ENCODE results near the gene PEF1. TPM values are rescaled to one million over a fixed set of nuclear protein-coding genes. Genes with fewer than 3 reads are reported as not detected.

Gene PEF1
- total RNA-seq, 2 experiments from 2014 or later, result 56.1 to 67.7 TPM

DNA sequence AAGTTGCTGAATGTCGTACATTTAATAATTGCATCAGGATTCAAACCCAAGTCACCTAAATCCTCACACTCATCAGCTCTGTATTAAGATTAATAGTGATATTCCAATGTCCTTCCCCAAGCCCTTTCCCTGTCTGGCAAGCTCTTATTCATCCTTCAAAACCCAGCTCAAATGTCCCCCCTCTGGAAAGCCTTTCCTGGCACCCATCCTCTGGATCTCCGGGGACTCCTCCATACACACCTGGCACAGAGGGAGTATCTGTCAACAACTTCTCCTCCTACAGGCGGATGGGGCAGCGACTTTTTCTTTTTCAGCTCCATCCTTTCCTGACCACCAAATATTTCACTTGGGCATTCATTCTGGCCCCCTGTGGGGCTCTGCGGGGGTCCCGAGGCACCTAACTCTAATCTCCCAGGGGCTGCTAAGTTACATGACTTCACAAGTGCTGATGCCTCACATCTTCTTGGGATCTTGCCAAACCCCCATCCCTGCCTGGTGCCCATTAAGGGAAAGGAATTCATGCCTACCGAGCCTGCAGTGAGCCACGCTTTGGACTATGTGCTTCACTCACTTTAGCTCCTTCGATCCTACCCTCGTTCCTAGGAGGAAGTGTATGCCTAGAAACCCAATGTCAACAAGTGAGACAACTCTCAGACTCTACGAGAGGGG lies 53.1 kb downstream of the PEF1 start:
- no TSS peak for BruUV-seq (replicated peaks)
- POLR2A ChIA-PET, result no interaction called here
- H3K9me2 ChIP-seq (ENCODE audit: insufficient read depth, low read length), result no peaks in the 10 kb centered on the region
- no peaks in the 10 kb centered on the region for H4K20me1 ChIP-seq (ENCODE audit: insufficient read depth, low read length)
- CTCF ChIA-PET (ENCODE audit: unreplicated experiment), result no interaction called here
- intact Hi-C loops (cut with micrococcal nuclease; ENCODE audit: unreplicated experiment), result no loop called here
- DNase-seq (ENCODE audit: low spot score), result no peak
- TF ChIP-seq CTCF (conservative IDR thresholded peaks at IDR 0.05; ENCODE audit: low read length) (no peak), EZH2phosphoT487 (IDR thresholded peaks at IDR 0.05; ENCODE audit: borderline replicate concordance, low read depth, low read length) (no peak)
- no peak overlapping the region for H2AFZ ChIP-seq (ENCODE audit: low read length)
- no peak overlapping the region for H3K4me3 ChIP-seq (ENCODE audit: low read depth, low read length, poor library complexity, severe bottlenecking)
- no peaks in the 10 kb centered on the region for H3K9me3 ChIP-seq (ENCODE audit: low read length)
- H3K36me3 ChIP-seq (ENCODE audit: insufficient read depth, low read length), result no peaks in the 10 kb centered on the region
- H3K79me2 ChIP-seq (ENCODE audit: insufficient read depth, low read depth, low read length), result no peaks in the 10 kb centered on the region
- H3K27ac ChIP-seq (ENCODE audit: low read depth, low read length, poor library complexity, severe bottlenecking), result no peak overlapping the region
- H3K4me1 ChIP-seq (ENCODE audit: insufficient read depth, low read length, poor library complexity, severe bottlenecking), result no peaks in the 10 kb centered on the region
- no peak overlapping the region for H3K4me2 ChIP-seq (ENCODE audit: low read length)

GRCh38 chr1:31588751-31589515 lies 55.7 kb downstream of the PEF1 start:
- TF ChIP-seq CTCF (conservative IDR thresholded peaks at IDR 0.05; ENCODE audit: low read length) (no peak), EZH2phosphoT487 (IDR thresholded peaks at IDR 0.05; ENCODE audit: borderline replicate concordance, low read depth, low read length) (no peak)
- H3K27ac ChIP-seq (ENCODE audit: low read depth, low read length, poor library complexity, severe bottlenecking), result no peak overlapping the region
- no peaks in the 10 kb centered on the region for H3K36me3 ChIP-seq (ENCODE audit: insufficient read depth, low read length)
- no peak overlapping the region for H2AFZ ChIP-seq (ENCODE audit: low read length)
- no TSS peak for BruUV-seq (replicated peaks)
- no peaks in the 10 kb centered on the region for H3K4me1 ChIP-seq (ENCODE audit: insufficient read depth, low read length, poor library complexity, severe bottlenecking)
- DNase-seq (ENCODE audit: low spot score), result no peak
- no peaks in the 10 kb centered on the region for H3K9me3 ChIP-seq (ENCODE audit: low read length)
- intact Hi-C loops (cut with micrococcal nuclease; ENCODE audit: unreplicated experiment), result no loop called here
- no peaks in the 10 kb centered on the region for H3K9me2 ChIP-seq (ENCODE audit: insufficient read depth, low read length)
- no peak overlapping the region for H3K4me3 ChIP-seq (ENCODE audit: low read depth, low read length, poor library complexity, severe bottlenecking)
- H3K4me2 ChIP-seq (ENCODE audit: low read length), result no peak overlapping the region
- no peaks in the 10 kb centered on the region for H3K79me2 ChIP-seq (ENCODE audit: insufficient read depth, low read depth, low read length)
- ChIA-PET CTCF (ENCODE audit: unreplicated experiment) (no interaction called here), POLR2A (no interaction called here)
- H4K20me1 ChIP-seq (ENCODE audit: insufficient read depth, low read length), result no peaks in the 10 kb centered on the region

All from OCI-LY7 (cell line).